Posterior vena cava (tissue), 2 donors: ENCODE measurements around the gene TBC1D14. TPM values are rescaled to one million over a fixed set of nuclear protein-coding genes. Genes with fewer than 3 reads are reported as not detected.
A peak's percentile ranks its signal among the peaks of the same experiment; 100 is the strongest.

Source experiments
- DNase-seq: peaks from one replicate; pipeline ENCODE4 v3.0.0-alpha.2; 2020; ENCODE audit warnings: low spot score
- intact Hi-C, 2 donors: fragments of 100-400 bp; cut with DNase I; formaldehyde crosslinking; loops; one replicate each; pipeline versions ENCODE4 v1.14.1 to v1.14.2; 2022 to 2023
- total RNA-seq, 2 donors: library from RNA; stranded (reverse); fragmentation: NEBNext Ultra II Directional; extraction: Animal tissue kit (Norgen Biotek cat#: 25700); gene quantifications; one replicate each; pipeline ENCODE4 v1.2.1, GENCODE V29; 2021
- donor health status: DM: yes; HTN: yes; CAD: no.
- donor health status: DM: yes; HTN: yes; CAD: no.

The TBC1D14 gene
- total RNA-seq, 2 donors from 2014 or later, result 30.5 to 42.6 TPM

DNA sequence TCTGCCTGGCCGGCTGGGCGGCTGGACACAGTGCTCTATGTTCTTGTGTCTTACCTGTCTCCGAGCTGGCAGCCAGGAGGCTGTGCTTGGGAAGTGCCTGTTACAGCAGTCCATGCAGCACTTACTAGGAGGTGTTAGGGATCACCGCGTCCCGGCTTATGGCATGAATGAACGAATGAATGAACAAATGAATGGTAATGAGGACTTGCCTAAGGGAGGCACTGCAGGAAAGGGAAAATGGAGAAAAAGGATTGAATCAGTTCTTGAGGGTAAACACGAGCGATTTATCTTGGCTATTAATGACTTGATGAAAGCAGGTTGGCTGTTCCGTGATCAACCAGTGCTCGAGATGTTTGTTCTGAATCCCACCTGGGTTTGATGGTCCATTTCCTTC is 31.1 kb downstream of the TBC1D14 start:
- intact Hi-C loops, result no loop called here
- DNase-seq, result no peak

DNA sequence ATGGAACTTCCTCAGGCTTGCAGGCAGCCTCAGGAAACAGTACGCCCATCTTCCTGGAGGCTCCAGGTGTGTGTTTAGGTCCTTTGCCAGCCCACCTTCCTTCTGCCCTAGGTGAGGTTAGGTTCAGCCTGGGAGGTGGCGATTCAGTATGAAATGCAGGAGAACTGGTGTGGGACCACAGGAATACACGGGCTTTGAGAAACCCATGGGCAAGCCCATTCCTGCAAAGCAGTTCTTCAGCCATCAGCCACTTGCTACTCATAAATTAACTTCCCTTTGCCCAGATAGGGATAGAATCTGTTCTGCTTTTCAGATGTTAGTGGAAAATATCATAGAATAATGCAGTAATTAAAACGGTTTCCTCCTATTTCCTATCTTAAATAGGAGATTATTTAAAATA is 32.2 kb downstream of the TBC1D14 start:
- intact Hi-C loops, result no loop called here
- DNase-seq, result peak; percentile 29

DNA sequence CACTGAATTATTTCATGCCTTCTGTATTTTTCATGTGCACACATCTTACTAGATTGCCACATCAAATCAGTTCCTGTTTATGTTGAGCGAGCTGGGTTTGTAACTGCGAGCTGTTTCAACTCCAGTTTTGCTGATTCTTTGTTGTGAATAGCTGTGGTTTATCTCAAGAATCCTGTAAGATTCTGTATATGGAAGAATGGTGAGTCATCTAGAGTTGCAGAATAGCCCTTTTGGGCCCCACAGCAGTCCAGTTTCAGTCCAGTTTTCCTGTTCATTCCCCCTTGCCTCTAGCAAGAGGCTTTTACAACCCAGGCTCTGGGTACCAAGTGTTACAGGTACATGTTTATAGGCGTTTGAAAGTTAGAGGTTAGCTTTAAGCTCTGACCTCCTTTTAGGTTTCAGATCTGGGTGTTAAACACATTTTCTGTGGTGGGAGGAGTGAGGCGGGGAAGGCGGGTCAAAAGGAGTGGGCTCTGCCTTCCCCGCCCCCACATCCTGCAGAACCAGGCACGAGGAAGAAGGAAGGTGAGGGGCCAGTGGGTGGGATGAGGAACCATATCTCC is 32.7 kb downstream of the TBC1D14 start:
- peak; percentile 59 for DNase-seq
- intact Hi-C loops, result no loop called here

DNA sequence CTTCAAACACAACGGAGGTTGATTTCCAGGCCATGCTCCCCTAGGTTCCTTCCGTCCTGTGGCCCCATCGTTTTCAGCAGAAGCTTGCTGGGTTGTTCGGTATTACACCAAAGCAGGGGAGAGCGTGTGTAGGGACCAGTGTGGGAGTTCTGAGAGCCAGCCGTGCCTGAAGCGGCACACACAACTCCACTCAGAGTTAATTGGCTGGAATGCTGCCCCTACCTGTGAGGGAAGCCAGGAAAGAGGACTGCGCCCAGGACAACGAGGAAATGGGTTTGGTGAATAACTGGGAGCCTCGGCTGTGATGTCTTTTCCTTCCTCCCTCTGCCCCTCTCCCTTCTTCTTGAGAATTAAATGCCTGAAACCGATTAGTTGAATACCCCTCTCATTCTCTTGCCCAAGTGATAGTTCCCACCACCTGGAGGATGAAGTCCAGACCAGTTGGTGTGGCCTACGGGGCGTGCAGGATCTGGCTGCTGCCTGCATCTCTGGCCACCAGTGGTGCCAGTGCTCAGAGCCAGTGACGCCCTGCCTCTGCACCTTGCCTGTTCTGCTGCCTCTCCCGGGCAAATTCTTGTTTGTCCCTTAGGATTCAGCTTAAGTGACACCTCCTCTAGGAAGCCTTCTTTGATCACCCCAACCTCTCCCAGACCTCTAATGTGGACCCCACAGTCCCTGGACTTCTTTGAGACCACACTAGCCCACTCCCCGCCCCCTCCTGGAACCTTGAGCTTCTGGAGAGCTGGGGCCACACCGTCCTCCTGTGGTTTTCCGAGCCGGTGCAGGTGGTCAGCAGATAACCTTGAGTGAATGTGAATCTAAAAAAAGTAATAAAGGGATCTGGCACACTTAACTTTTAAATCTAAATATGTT is 33.6 kb downstream of the TBC1D14 start:
- peak; percentile 43 for DNase-seq
- intact Hi-C loops, result no loop called here

DNA sequence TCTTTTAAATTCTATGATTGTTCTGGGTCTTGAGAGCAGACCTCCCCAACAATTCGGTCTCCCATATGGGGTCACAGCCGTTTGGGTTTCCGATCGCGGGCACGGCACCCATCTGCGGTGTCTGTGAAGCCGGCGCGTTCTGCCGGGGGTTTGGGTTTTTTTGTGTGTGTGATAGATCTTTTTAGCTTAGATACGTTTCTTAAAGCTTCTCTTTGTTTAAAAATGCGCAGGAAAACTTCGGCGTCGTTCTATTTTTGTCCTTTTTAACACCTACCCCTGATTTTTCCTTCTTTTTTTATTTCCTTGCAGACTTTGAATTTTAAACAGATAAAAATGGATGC is 34.2 kb downstream of the TBC1D14 start:
- DNase-seq, result peak; percentile 63
- intact Hi-C loops, result no loop called here

DNA sequence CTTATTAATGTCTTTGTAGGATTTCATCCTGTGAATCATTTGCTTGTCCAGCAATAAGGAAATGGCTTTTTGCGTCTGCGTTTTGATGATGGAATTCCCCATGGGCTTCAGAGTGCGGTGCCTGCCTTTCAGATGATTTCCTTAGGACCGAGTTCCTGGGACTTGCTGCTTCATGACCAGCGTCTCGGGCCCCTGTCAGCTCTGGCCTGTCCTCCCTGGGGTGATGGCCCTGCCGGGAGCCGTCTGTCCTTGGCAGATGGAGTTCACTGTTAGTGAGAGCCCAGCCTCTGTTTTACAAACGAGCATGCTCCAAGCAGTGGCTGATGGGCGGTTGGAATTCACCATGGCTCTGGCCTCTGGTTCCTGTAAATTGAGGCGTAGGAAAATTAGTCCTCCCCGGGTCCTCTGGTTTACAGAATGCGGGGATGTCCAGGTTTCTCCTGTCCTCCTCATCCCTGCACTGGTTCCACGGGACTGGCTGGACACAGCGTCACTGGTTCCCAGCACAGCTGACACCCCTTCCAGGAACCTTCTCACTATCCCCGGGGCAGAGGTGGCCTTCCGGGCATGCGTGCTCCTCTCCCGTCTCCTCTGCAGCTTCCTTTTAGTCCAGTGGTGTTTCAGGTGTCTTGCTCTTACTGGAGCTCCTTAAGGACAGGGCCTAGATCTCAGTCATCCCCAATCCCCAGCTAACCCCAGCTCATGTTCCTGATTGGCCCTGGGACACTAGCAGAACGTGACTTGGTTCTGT is 34.9 kb downstream of the TBC1D14 start:
- DNase-seq, result peak; percentile 79
- intact Hi-C loops, result no loop called here

DNA sequence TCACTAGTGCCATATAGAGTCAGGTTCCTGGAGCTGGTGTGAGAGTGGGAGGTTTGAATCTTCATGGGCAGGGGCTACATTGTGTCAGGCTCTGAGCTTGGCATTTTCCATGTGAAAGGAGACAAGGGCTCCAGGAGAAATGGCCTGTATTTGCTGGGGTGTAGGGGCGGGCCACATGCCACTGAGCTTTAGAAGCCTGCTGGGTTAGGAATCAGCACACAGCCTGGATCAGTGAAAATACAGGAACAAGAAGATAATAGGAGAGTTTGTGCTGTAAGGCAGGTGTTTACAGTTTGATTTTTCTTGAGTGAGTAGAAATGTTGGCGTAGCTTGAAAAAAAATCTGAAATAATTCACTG is 35.4 kb downstream of the TBC1D14 start:
- intact Hi-C loops, result no loop called here
- DNase-seq, result no peak

DNA sequence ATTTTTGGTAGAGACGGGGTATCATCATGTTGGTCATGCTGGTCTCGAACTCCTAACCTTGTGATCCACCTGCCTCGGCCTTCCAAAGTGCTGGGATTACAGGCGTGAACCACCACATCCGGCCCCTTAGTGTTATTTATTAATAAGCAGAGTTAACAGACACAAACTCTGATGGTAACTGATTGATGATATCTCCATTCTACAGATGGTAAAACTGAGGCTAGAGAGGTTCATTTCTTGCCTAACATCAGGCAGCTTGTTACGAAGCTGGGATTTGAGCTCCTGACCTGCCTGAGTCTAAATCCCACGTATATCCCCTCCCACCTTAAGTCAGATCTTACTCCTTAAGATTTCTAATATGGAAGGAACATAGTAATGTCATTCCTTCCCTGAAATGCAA is 36.9 kb downstream of the TBC1D14 start:
- DNase-seq, result no peak
- intact Hi-C loops, result no loop called here

DNA sequence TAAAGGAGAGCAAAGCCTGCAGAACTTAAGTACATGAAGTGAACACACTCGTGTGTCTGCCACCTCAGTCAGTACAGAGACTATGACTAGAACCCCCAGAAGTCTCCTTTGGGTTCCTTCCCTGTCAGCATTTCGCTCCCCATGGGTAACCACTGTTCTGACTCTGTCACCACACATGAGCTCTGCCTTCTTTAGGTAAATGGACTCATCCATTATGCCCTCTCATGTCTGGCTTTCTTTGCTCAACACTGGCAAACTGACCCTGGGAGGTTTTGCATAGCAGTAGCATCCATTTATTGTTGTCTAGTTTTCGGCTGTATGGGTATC is 38.5 kb downstream of the TBC1D14 start:
- intact Hi-C loops, result no loop called here
- DNase-seq, result no peak

DNA sequence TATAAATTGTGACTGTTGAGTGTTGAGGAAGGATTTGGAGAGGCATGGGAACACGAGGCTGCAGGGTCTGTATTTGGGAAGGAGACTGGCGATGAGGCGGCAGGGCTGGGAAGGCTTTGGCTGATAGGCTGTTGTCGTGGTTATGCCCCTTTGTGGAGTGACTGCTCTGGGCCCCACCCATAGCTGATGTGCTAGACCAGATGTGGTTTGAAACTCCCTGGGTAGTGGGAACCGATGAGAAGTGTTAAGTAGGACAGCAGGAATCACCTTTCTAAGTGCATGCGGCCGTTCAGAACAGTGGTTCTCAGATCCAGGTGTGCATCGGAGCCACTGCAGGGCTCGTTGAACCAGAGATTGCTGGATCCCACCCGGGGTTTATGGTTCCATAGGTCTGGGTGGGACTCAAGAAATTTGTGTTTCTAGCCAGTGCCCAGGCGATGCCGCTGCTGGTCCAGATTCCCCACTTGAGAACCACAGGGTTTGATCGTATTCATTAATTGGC is 42.3 kb downstream of the TBC1D14 start:
- peak; percentile 62 for DNase-seq
- intact Hi-C loops, result no loop called here

DNA sequence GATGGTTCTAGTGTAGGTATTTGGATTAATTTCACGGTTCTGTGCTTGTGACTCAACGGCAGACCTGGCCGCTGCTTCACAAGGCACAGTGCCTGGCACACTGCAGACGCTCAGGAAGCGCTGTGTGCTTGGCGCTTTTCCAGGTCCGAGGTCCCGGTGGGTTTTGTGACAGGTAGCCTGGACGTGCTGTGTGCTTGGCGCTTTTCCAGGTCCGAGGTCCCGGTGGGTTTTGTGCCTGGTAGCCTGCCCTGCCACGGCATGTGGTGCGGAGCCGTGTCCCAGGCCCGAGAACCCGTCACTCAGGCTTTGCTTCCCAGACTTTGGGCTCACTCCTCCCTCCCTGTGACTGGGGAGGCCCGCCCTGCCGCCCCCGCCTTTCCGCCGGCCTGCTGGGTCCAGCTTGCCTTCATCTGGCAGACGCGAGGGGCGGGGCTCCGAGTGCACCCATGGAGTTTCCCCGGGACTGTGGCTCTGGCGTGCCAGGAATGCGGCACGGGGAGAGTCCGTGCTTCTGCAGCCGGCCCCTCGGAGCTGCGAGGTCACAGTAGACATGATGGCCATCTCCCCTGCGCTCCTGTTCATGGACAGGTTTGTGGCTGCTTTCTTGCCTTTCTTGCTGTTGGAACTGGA is 44.2 kb downstream of the TBC1D14 start:
- peak; percentile 94 for DNase-seq
- intact Hi-C loops, result no loop called here

DNA sequence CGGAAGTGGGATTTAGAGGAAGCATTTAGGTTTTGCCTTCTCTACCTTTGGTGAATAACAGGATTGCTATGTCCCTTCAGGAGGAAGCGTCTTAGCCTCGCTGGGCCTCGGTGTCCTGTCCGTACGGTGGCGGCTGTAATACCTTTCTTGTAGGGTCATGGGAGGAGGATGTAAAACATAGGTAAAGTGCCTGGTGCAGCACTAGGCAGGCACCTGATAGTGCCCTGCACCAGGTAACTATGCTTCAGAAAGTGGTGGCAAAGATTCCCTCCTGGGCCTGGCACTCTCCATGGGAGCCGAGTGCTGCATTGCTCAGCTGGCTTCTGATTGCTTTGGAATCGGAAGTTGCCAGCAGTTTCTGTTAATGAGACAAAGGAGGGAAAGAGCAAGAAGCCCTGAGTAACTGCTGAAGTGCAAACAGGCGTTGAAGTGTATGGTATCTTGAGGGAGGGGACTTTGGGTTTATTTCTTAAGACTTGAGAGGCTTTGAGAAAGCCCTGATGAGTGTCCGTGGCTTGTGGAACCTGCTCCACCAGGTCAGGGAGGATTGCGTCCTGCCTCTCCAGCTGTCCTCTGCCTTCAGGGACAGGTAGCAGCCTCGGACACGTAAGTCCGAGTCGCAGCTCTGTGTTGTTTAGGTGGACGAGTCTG is 45.8 kb downstream of the TBC1D14 start:
- intact Hi-C loops, result no loop called here
- no peak for DNase-seq

DNA sequence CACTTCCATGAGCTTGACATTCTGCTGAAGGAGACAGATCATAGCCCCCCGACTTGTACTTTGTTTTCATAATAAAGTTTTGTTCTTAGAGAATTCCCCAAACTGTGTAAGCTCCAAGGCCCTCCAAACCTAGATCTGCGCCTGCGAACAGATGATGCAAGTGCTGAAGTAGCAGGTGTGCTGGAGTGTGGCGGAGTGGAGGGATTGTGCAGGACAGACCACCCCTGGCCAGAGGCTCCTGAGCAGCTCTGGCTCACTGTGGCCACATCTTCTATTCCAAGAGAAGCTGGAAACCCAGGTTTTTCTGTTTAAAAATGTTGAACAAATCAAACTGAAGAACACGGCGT is 46.4 kb downstream of the TBC1D14 start:
- intact Hi-C loops, result no loop called here

DNA sequence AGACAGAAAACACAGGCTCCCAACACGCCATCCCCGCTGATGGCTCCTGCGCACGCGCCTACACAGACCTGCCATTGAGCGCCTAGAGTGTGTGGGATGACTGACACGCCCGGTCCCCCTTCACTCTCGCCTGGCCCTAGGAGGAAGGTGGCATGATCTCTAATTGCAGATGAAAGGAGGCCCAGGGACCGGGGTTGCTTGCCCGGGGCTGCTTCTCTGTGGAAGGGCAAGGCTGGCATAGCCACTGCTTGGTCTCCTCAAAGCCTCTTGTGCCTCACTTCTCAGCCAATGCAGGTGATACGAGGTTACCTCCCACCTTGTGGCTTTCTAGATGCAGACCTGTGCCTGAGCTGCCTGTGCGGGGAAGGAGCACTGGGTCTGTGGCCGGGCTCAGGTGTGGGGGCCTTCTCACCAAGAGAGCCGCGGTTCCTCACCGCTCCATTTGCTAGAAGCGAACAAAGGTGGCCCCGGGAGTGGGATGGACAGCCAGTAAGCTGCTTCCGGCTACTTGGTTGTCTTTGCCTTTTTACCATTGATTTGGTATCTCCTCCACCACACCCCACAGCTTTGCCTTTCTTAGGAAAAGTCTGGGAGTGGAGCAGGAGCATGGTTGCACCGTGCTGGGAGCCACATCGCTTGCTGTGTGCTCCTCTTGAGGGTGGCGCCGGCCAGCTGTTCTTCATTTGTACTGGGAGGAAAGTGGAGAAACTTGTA is 47.0 kb downstream of the TBC1D14 start:
- DNase-seq, result no peak
- intact Hi-C loops, result no loop called here

More for the DNA sequence above, 46.4 kb downstream of the TBC1D14 start:
- no peak for DNase-seq

DNA sequence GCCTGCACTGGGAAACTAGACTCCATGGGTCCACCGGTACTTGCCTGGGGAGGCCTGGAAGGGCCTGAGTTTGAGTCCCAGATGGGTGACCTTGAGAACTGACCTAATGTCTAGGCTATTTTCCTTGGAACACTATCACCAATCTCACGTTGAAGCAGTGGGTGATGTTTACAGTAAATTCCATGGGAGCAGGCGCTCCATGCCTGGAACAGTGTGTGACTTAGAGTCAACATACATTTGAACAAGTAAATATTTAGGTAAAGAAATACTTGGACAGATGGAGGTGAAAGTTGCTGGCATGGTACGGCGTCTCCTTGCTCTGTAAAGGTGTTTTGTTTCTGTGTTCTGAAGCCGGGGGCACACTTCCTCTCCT is 47.5 kb downstream of the TBC1D14 start:
- intact Hi-C loops, result no loop called here
- DNase-seq, result no peak

DNA sequence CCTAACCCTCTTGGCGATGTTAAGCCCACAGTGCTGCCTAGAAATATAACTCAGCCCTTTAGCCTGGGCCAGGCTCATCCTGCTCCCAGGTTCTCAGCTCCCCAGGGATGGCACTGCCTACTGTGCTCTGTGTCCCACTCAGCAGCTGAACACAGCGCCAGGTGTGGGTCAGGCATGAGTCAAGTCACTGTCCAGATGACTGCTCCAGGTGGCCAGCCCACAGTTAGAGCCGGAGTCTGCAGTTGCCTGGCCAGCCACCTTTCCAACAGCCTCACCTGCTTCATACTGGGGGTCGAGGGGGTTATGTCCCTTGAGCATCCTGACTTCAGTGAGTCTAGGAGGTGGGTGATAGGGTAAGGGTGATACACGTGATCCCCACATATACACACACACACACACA is 48.4 kb downstream of the TBC1D14 start:
- intact Hi-C loops, result no loop called here
- DNase-seq, result no peak

DNA sequence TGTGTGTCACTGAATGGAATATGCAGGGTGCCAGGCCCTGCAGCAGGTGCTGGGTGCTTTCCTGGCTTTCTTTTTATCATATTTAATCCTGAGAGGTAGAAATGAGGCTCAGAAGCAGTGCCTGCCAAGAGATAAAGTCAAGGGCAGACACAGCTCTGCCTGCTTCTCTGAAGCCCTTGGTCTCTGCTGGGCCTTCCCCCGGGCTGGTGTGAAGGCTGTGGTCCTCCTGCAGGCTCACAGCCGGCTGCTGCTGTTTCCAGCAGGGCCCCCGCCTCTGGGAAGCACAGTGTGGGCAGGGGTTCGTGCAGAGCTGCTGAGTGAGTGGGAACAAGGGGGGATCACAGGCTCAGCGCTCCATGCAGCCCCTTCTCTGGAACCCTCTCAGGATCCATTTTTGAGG is 49.6 kb downstream of the TBC1D14 start:
- intact Hi-C loops, result no loop called here
- no peak for DNase-seq

DNA sequence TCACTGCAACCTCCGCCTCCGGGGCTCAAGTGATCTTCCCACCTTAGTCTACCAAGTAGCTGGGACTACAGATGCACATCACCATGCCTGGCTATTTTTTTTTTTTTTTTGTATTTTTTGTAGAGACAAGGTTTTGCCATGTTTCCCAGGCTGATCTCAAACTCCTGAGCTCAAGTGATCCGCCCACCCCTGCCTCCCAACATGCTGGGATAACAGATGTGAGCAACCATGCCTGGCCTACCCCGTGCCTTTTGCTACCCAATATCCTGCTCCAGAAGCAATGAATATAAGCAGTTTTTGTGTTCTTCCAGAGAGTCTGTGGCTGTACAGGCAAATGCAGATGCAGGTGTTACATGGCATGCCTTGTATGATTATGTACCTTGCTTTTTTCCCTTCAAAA is 50.5 kb downstream of the TBC1D14 start:
- intact Hi-C loops, result no loop called here
- no peak for DNase-seq
